GM12878 (cell line): ENCODE measurements around the gene DHCR7. TPM values are rescaled to one million over a fixed set of nuclear protein-coding genes. Genes with fewer than 3 reads are reported as not detected.

Experiments
- ATF3 ChIP-seq: IDR thresholded peaks from 2 replicates; pipeline ENCODE4 v1.6.1; 2011; ENCODE audit warnings: low read depth, mild to moderate bottlenecking, low read length, moderate library complexity, borderline replicate concordance; ENCODE audit errors: extremely low read depth
- CBX5 ChIP-seq: sonication (generic); IDR thresholded peaks from 2 replicates; pipeline ENCODE4 v1.6.1; 2016; ENCODE audit warnings: low read depth, moderate library complexity, mild to moderate bottlenecking, inconsistent platforms
- ELK1 ChIP-seq: IDR thresholded peaks from 2 replicates; pipeline ENCODE4 v1.6.1; 2012; ENCODE audit warnings: low read depth, low read length, improper control_type of control experiment
- FOXK2 ChIP-seq: fragments of 450-650 bp; IDR thresholded peaks from 2 replicates; pipeline ENCODE4 v1.6.1; 2017; ENCODE audit warnings: mild to moderate bottlenecking, moderate library complexity
- GABPA ChIP-seq: IDR thresholded peaks from 2 replicates; pipeline ENCODE4 v1.6.1; 2014; ENCODE audit warnings: antibody characterized with exemption, low read depth, mild to moderate bottlenecking, inconsistent platforms
- HCFC1 ChIP-seq: fragments of 150-350 bp; IDR thresholded peaks from 2 replicates; pipeline ENCODE4 v1.6.1; 2014; ENCODE audit warnings: low read length
- IKZF2 ChIP-seq, 2 experiments: fragments of 450-650 bp; IDR thresholded peaks; 2 replicates each; pipeline ENCODE4 v1.6.1; 2017; ENCODE audit warnings: mild to moderate bottlenecking in 2 of 2, moderate library complexity in 2 of 2
- IRF4 ChIP-seq: IDR thresholded peaks from 2 replicates; pipeline ENCODE4 v1.6.1; 2011; ENCODE audit warnings: low read depth, low read length
- IRF5 ChIP-seq: fragments of 450-650 bp; IDR thresholded peaks from 2 replicates; pipeline ENCODE4 v1.6.1; 2017; ENCODE audit warnings: borderline replicate concordance
- MLLT1 ChIP-seq: fragments of 450-650 bp; IDR thresholded peaks from 2 replicates; pipeline ENCODE4 v1.6.1; 2016; ENCODE audit warnings: mild to moderate bottlenecking
- MTA3 ChIP-seq: IDR thresholded peaks from 2 replicates; pipeline ENCODE4 v1.6.1; 2012; ENCODE audit warnings: low read length, inconsistent platforms, borderline replicate concordance
- NRF1 ChIP-seq: conservative IDR thresholded peaks from 2 replicates; pipeline ENCODE4 v1.6.1; 2011; ENCODE audit warnings: mild to moderate bottlenecking, low read depth, low read length, improper control_type of control experiment
- POLR2A ChIP-seq: IDR thresholded peaks from 2 replicates; pipeline ENCODE4 v1.6.1; 2011; ENCODE audit warnings: low read depth, mild to moderate bottlenecking, low read length
- SIN3A ChIP-seq: IDR thresholded peaks from 2 replicates; pipeline ENCODE4 v1.6.1; 2012; ENCODE audit warnings: low read depth, low read length, improper control_type of control experiment
- SKIL ChIP-seq: fragments of 450-650 bp; IDR thresholded peaks from 2 replicates; pipeline ENCODE4 v1.6.1; 2017; ENCODE audit warnings: mild to moderate bottlenecking, low read depth, inconsistent platforms; ENCODE audit not compliant: poor library complexity, severe bottlenecking
- SP1 ChIP-seq: IDR thresholded peaks from one replicate; pipeline ENCODE4 v1.6.1; 2011; ENCODE audit warnings: low read depth, low read length
- WRNIP1 ChIP-seq: IDR thresholded peaks from 2 replicates; pipeline ENCODE4 v1.6.1; 2011; ENCODE audit warnings: low read depth, low read length, improper control_type of control experiment, borderline replicate concordance
- ZNF207 ChIP-seq: fragments of 450-650 bp; IDR thresholded peaks from 2 replicates; pipeline ENCODE4 v1.6.1; 2014; ENCODE audit warnings: antibody characterized with exemption, mild to moderate bottlenecking, borderline replicate concordance
- ZNF24 ChIP-seq: fragments of 450-650 bp; IDR thresholded peaks from 2 replicates; pipeline ENCODE4 v1.6.1; 2017; ENCODE audit warnings: antibody characterized with exemption, mild to moderate bottlenecking
- ZNF274 ChIP-seq: IDR thresholded peaks from one replicate; pipeline ENCODE4 v1.8.0; 2011; ENCODE audit not compliant: insufficient read length, insufficient read depth
- ZNF622 ChIP-seq: fragments of 450-650 bp; IDR thresholded peaks from 2 replicates; pipeline ENCODE4 v1.6.1; 2017; ENCODE audit warnings: mild to moderate bottlenecking, inconsistent platforms
- polyA plus RNA-seq, 11 experiments: library from polyadenylated mRNA; depleted of rRNA in 4 of 11; unstranded in 6 of 11; stranded (reverse) in 5 of 11; fragments of >200 nt; fragmentation: Nextera tagmentation in 4 of 11; fragmentation: Illumina TruSeq in 1 of 11; extraction: Ambion mirVana in 4 of 11; extraction: Trizol in 1 of 11; gene quantifications; 1 replicate in 1 of 11; 2 replicates in 10 of 11; pipeline versions ENCODE4 v1.2.1 to v1.2.3, GENCODE V29; 2011 to 2016; ENCODE audit warnings: inconsistent platforms in 2 of 11, missing spikeins in 2 of 11, low read depth in 1 of 11
- total RNA-seq, 4 experiments: library from RNA; depleted of rRNA in 3 of 4; stranded (reverse); fragments of >200 nt in 3 of 4; fragmentation: Illumina TruSeq in 1 of 4; extraction: Trizol in 1 of 4; gene quantifications; 2 replicates each; pipeline versions ENCODE4 v1.2.1 to v1.2.3, GENCODE V29; 2013 to 2021

Gene DHCR7
- total and polyA plus RNA-seq, 10 of the 15 experiments (the other 5 are each of a cell fraction or from before 2014, with no cell fraction given): 4.2 to 115 (median 57.8) TPM

GRCh38 chr11:71448257-71449171, at the start of gene DHCR7 (continued):
- TF ChIP-seq WRNIP1 (no peak), ZNF24 (no peak), IRF4 (no peak), NRF1 (no peak; the same call in 1 of the 2 replicates), IRF5 (no peak), MLLT1 (no peak), POLR2A (peak; percentile 89), IKZF2 (IDR thresholded peaks at IDR 0.05) (no peak), ATF3 (peak; percentile 36; the same call in 1 of the 2 replicates), ELK1 (no peak), GABPA (no peak), CBX5 (no peak), MTA3 (no peak), FOXK2 (no peak), ZNF622 (no peak), SIN3A (peak; percentile 57), ZNF207 (no peak), SKIL (no peak), SP1 (peak; percentile 97), ZNF274 (no peak), HCFC1 (0 out of 2 replicates have a peak, but pooled peaks have one; percentile 9)
